Superior temporal gyrus (tissue), 1 donor: Measurements from ENCODE around the gene ERC2.
A peak's percentile ranks its signal among the peaks of the same experiment; 100 is the strongest.

Experiments
- DNase-seq: peaks from one replicate; pipeline ENCODE4 v3.0.0-alpha.2; 2016; ENCODE audit errors: extremely low spot score

Gene ERC2

DNA sequence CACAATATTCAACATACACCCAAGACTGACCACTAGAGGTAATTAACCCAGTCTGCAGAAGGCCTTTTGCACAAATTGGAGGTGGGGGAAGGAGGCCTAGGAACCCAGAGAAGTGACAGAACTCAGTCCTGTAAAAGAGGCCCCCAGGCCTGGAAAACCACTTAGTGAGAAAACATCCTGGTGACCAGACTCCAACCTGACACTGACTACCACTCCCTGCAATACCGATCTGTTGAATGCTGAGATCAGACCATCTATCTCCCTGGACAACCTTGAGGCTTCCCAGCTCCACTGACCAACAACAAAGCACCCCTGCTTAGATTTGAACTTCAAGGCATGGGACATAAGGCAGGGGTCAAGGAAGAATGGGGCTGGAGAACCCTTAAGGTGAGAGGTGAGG, 719.2 kb downstream of the ERC2 start:
- DNase-seq = no peak

DNA sequence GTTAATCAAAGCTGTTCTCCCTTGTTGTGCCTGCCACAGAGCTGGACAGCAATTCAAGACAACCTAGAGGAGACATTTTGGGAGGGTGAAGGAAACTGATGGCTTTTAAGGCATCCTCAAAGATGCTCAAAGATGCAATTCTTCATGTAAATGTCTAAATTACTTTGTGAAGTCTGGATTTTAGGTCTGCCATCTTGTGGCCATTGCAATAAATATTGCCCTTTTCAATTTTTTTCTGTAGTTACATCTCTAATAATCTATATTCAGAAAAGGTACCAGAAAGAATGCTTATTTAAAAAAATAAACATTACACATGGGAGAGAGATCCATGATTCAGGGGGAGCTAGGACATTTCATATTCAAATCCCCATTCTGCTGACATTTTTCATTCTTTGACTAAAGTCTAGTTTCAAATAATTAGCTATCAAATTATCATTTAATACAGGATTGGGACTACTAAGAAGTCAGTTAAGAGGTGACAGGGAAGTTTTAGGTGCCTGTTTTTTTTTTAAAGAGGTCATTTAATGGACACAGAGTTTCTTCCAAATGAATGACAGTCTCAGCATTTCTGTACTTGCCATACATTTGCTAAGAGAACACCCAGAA, 721.4 kb downstream of the ERC2 start:
- DNase-seq = peak; percentile 65

DNA sequence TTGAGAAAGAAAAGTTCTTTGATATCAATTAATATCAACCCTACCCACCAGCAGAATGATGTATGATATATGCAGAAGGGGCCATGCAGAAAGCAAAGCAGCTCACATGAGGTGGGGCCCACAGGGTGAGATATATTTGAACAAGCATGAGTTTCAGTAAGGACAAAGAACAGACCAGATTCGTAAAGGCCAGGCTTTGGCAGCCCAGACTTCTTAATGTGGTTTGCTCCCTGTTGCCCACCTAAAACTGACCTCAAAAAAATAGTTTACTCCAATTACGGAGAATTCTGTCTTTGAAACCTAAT, 725.5 kb downstream of the ERC2 start:
- DNase-seq = no peak

DNA sequence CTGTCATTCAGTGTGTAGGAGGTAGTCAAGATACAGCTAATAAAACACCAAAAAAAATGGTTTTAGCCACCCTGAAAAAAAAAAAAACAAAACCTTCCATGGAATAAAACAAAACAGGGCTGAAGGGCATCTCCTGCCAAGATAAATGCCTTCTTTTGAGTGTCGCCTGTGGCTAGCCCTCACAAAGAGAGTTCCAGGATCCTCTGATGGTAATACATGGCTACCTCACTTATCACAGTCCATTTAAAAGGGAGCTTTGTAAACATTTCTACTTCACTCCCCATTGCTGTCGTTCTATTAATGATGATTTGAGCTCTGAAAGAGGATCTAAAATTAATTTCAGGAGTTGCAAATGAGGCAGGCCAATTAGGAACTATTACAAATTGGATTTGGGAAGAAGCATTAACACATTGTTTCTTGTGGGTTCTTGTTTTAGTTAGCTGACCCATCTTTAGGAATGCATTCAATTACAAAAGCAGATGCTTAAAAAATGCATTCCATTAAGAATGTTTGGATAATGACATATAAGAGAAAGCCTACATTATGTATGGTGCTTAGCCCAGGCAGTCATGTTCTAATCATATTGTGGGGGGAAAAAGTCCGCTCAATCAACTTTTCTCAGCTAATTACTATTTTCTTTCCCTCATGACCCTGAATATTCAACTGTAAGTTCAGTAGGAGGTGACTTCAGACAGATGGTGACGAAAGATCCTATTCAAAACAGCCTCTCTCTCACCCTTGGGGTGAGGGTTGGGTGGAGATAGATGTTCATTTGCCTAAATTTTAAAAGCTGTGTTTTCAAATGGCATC, 726.0 kb downstream of the ERC2 start:
- DNase-seq = no peak

DNA sequence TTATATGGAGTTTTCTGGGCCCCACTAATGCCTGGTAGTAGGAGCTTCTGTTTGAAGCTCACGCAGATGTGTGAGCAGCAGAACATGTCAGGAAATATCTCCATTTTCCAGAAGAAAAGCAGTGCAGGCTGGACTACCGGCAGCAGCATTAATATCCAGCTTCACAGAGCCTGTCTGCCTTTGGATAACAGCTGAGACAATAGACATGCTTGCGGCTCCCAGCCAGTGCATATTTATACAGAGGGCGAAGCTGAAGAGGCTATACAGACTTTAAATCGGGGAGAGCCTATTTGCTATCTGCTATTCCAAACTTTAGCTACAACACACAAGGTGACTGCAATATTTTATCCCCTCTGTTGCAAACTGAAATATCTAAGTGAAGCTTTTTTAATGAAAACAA, 731.1 kb downstream of the ERC2 start:
- DNase-seq = no peak

DNA sequence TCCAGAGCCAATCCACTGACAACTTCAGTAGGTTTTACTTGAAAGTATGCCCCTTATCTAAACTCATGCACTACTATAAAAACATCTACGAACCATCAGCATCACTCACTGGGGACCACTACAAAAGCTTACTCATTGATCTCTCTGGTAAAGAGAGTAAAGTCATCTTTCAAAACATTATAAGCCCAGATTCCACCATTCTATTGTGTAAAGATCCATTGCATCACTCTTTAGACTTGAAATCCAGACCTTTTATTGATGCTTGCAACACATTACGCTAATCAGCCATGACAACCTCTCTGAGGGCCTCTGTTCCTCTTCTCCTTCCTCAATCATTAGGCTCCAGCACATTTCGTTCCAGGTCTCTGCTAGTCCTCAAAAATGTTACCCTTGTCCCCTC, 732.3 kb downstream of the ERC2 start:
- DNase-seq = no peak

DNA sequence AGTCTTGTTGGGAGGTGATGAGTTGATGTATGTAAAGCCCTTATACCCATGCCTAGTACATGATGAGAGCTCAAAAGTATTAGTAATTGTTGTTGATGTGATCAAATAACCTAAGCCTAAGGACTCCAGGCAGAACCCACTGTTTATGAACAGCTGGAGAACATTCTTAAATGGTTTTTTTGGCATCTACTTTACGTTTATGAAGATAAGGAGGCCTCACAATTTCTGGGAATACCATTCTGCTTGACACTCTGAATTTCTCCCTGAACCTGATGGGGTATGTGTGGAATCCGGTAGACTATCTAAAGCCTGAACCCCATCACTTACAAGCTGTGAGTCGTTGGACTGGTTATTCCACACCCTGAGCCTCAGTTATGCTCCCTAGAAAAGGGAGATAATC, 736.5 kb downstream of the ERC2 start:
- DNase-seq = no peak

DNA sequence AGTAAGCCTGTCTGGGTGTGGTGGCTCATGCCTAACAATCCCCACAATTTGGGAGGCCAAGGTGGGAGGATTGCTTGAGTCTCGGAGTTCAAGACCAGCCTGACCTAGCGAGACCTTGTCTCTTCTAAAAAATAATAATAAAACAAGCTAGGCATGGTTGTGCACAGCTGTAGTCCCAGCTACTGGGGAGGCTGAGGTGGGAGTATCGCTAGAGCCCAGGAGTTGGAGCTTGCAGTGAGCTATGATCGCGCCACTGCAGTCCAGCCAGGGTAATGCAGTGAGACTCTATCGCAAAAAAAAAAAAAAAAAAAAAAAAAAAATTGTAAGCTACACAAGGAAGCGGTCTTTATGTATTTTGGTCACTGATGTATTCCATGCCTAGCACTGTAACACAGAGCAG, 738.7 kb downstream of the ERC2 start:
- no peak for DNase-seq

DNA sequence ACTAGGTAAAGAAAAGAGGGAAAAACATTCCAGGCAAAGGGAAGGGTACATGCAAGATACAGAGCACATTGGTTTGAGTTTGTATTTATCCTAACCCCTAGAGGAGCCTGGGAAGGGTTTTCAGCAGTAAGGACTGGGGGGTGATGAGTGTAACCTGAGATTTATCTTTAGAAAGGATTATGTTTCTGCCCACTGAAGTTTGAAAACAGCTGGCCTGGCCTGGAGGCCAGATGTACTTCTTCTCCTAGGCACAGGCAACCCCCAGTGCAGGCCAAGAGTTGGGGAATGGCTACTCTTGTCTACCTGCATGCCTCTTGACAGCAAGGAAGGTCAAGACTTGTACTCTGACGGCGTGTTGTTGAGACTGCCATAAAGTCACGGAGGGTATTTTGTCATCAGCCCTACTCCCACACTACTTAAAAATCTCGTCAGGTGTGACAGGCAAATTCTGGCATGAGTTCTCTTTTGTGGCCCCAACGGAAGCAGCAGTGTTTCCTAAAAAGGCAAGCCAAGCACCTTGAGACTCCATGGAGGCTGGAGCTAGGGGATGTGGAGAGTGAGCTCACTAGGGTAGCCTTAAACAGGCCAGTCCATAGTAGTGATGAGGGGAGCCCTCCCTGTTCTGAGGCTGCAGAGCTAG, 739.7 kb downstream of the ERC2 start:
- DNase-seq = no peak

DNA sequence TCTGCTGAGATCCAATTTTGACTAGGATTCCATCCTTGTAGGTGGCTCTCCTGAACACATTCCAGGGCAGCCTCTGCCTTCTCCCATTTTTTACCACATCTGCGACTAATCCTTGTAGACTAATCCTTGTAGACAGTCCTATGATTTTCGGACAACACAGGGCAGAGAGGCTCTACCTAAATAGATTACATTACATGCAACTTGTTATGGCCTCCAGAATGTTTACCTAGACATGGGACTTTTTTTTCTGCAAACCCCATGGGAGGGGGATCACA, 741.8 kb downstream of the ERC2 start:
- DNase-seq = no peak

DNA sequence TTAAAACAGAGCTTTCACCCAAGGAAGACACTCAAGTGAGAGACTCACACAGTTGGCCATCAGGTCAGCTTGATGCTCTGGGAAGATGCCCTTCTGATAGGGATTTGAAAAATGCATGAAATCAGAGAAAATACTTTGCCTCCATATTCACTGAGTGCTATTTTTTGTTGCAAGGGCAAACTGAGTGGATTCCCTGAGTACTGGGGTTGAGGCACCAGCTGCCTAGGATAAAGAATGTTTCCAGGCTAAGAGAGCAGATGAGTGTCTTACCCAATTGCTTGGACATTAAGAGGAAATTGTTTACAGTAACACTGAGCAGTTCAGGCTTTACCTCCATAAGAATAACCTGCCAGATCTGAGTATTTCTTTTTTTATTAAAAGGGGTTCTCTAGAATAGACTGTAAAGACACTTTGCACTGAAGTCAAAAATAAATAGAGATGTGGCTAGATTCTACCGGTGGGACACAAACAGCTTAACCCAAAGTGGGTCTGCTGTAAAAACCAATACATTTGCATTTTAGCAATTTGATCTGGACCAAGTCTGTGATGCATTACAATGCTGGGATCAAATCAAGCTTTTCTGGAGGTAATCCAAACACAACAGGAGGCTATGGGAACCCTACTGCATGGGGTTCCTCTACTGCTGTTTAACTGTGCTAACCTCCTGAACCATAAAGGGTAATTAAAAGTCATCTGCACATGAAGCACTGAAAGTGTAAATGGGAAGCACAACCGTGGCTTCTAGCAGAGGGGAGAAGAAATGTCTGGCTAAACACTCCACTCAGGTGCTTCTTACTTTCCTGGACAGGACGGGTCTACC, 742.4 kb downstream of the ERC2 start:
- DNase-seq = no peak

DNA sequence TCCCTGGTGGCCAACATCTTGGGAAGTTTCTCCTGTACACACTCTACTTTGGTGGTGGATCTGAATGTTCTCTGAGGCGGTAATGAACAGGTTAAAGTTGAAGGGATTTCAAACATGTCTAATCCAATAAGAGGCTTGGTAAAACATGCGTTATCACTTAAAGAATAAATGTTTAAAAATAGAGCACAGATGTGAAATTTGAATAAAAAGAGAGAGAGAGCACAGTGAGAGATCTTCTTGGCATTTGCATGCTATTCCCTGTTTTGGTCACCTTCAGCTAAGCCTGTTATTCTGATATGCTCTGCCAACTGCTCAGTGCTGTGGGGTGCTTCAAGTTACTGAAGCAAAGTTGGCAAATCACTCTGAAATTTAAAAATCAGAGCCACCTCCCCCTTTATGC, 743.4 kb downstream of the ERC2 start:
- no peak for DNase-seq

DNA sequence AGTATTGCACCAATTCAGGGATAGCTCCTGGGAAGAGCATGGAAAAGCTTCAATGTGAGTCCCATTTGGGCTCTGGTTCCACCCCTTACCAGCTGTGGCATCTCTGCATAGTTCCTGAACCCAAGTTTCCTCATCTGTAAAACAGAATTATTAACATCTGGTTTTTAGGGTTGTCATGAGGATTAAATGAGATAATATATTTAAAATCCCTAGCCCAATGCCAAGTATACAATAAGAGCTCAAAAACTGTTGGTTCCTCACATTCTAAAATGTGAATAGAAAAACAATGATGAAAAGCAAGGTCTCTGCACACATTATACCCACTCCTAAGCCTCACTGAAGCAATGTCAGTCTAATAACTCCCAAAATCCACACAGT, 743.9 kb downstream of the ERC2 start:
- no peak for DNase-seq

DNA sequence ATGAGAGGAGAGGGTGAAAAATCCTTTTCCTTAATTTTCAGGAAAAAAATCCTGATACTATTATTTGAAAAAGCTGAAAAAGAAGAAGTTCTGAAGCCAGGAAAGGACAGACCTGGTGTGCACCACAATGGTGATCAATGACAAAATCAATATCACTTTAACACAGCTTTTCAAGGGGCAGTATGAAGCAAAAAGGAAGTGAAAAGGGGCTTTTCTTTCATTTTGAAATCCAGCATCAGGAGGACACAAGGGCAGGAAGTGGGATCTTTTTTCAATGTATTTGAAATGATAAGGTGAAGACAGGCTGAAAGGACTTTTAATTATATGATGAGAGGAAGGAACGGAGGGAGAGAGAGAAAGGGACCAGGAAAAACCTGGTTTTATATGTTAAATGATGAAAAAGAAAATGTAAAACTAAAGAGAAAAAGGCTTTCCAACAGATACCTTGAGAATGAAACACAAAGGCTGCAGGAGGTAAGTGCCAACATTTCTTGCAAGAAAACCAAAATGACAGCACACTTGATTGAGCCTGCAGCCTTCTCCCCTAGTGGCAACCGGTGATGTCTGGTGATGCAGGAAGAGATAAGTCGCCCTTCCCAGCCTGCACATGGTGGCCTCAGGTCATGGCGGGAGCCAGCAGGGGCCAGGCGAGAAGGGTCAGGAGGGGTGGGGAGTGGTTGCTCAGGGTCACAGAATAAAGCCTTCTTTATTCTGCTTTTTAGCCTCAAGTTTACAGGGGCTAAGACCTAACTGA, 744.4 kb downstream of the ERC2 start:
- no peak for DNase-seq

DNA sequence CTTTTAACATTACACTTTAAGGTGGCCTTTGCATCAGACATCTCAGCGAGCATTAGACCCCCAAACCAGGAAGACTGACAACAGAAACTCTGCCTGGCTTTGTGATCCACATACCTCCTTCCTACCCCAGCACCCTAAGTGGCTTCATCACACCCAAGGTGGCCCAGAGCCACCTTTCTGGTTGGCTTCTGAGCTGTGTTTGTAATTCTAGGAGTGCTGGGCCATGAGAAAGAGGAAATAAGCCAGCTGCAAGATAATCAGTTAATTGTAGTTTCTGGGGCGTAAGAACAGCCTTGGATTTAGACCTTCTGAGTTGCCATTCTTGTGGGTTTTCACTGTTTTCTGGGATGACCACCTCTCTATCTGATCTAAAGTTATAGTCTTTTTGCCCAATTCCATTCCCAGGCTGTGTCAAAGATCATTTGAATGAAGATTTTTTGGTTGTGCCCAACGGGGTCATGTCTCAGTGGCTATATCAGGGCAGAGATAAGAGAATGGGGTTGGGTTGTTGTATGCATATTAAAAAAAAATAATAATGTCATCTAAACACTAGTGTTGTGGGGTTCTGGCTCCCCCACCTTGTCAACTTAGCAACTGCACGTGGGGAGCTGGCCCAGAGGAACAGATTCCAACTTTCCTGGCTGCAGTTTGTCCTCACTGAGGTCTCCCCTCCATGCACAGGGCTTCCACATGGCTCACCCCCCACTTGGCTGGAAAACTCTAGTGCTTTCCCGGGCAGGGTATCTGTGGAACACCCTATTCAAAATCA, 746.4 kb downstream of the ERC2 start:
- no peak for DNase-seq

DNA sequence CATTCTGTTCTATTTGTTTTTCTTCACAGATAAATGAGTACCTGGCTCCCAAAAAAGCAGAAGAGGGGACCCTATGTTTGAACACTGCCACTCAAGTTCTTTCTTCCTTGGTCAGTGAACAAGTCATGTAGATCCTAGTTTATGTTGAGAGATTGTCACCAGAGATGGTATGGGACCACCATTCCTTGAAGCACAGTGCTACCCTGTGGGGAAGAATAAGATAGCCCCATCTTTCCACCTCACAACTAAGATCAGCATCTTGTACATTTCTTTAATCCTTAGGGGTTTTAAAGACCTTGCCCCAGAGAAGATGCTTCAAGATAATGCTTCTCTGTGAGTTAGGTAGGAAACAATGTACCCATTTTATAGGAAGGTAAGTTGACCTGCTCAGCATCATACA, 747.7 kb downstream of the ERC2 start:
- DNase-seq = no peak

DNA sequence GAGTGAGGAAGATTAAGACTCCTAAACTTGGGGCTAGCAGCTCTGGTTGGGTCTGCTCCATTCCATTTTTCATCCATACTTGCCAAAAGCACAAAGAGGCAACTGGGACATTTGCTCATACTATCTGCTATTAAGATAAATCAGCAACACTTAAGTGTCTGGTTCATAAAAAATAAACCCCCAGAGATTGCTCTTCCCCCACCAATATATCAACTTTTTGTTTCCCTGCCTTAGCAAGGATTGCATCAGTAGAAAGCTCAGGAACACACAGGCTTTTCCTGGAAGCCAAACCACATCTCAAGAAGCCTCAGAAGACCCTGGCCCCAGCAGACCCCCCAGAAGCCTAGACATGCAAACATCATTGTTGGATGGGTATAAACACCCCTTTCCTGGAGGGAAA, 748.8 kb downstream of the ERC2 start:
- no peak for DNase-seq

DNA sequence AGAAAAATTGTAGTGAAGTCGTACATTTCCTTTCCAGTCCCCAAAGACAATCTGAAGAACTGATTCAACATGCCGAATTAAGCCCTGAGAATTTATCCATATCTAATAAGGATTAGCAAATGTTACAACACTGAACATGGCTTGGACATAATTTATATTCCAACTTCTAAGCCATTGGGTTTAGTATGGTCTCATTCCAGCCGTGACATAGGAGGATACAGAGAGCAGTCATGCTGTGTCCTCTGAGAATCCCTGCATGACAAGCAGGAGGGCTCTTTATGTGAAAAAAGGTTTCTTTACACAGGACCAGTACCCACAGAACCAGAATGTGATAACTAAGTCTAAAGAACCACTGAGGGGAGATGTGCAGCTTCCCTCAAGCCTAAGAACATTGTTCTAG, 749.3 kb downstream of the ERC2 start:
- DNase-seq = no peak

DNA sequence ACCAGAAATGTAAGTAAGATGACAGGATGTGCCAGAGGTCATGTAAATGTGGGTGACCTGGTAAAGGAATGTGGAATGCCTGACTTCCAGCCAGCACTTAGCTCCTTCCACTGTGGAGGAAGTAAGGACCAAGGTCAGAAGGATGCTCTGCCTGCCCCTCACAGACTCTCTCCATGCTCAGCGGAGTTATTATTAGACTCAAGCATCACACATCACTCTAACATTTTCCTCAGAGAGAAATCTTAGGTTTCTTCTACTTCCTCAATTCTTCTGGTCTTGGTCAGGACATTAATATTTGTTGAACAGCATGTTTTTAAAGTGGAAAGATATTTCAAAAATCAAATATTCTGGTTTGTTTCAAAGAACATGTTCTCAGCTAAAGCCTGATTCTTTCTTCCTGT, 749.7 kb downstream of the ERC2 start:
- no peak for DNase-seq

DNA sequence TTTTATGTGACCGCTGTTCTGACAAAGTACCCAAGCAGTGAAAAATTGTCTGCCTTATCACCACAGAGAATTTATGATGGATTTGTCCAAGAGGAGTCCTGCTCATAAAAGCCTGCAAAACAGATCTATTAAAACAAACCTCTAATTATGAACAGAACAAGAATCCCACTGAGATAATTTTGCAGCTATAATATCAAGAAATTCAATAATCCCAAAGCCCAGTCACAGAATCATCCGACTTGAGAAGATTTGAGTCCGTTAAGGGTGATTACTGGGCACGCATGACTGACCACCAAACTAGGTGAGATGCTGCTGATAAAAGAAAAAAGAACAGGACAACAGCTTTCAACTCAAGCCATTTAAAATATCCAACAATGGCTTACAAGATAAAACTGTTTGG, 750.2 kb downstream of the ERC2 start:
- no peak for DNase-seq

DNA sequence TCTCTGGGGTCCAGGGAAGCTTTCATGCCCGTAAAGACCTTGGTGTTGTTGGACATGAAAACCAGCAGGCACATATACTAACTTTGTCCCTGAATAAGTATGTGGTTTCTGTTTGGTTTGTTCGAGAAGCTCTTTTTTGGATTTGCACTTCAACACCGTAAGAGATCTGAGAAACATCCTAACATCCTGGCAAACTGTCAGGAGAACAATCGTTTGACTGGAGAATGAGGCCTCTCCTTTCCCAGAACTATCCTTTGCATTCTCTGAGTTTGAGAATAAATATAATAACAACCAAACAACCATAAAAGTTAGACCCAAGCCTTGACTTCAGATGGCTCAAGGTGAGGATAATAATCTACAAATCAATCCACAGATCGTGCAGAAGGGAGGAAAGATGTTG, 750.8 kb downstream of the ERC2 start:
- no peak for DNase-seq
